Lung (tissue), 12 donors: ENCODE results near the gene CYSLTR2. TPM values are rescaled to one million over a fixed set of nuclear protein-coding genes. Genes with fewer than 3 reads are reported as not detected.
"Not testable (repeated sequence)": the region's sequence is repeated elsewhere in the genome, so short reads cannot be mapped to it uniquely, and the experiment has no call there.

Experiments
- ATAC-seq: fragments of 200-7000 bp; cut with Tn5 transposase; one replicate; pipeline ENCODE4 v1.9.1; 2020; ENCODE audit warnings: moderate number of reproducible peaks; ENCODE audit not compliant: insufficient read depth, low FRiP score
- DNase-seq, 3 donors: peaks; one replicate each; pipeline ENCODE4 v3.0.0-alpha.2; 2013 to 2017
- H3K27ac ChIP-seq, 2 donors: one replicate each; pipeline ENCODE4 v1.5.1; 2013; ENCODE audit warnings: mild to moderate bottlenecking in 2 of 2, moderate library complexity in 2 of 2, control low read depth in 1 of 2, inconsistent platforms in 1 of 2, low read depth in 1 of 2, low read length in 1 of 2
- H3K27me3 ChIP-seq, 3 donors: one replicate each; pipeline ENCODE4 v1.5.1; 2013; ENCODE audit warnings: low read length in 2 of 3; ENCODE audit not compliant: control insufficient read depth in 3 of 3, insufficient read depth in 3 of 3
- H3K36me3 ChIP-seq, 4 donors: one replicate each; pipeline ENCODE4 v1.5.1; 2013; ENCODE audit warnings: low read length in 4 of 4, mild to moderate bottlenecking in 1 of 4, moderate library complexity in 1 of 4; ENCODE audit not compliant: control insufficient read depth in 4 of 4, insufficient read depth in 4 of 4
- H3K4me1 ChIP-seq, 5 donors: one replicate each; pipeline ENCODE4 v1.5.1; 2013; ENCODE audit warnings: low read length in 5 of 5, mild to moderate bottlenecking in 2 of 5, moderate library complexity in 1 of 5; ENCODE audit not compliant: control insufficient read depth in 5 of 5, insufficient read depth in 5 of 5
- H3K4me3 ChIP-seq: one replicate; pipeline ENCODE4 v1.5.1; 2013; ENCODE audit warnings: mild to moderate bottlenecking, control low read depth, moderate library complexity
- H3K9ac ChIP-seq, 2 donors: one replicate each; pipeline ENCODE4 v1.5.1; 2013; ENCODE audit warnings: low read length in 2 of 2, control low read depth in 1 of 2; ENCODE audit not compliant: insufficient read depth in 1 of 2
- H3K9me3 ChIP-seq, 4 donors: one replicate each; pipeline ENCODE4 v1.5.1; 2013; ENCODE audit warnings: low read length in 3 of 4, mild to moderate bottlenecking in 1 of 4, moderate library complexity in 1 of 4; ENCODE audit not compliant: control insufficient read depth in 4 of 4, insufficient read depth in 3 of 4
- WGBS, 2 donors: extraction: QIAGEN DNeasy Blood & Tissue Kit; methylation state at CpG; one replicate each; pipeline ENCODE4 v1.1.7; 2013; 5-methylcytosine and 5-hydroxymethylcytosine counted together
- polyA plus RNA-seq, 2 donors: library from polyadenylated mRNA; stranded (reverse); fragments of 200-250 nt; gene quantifications; one replicate each; pipeline ENCODE4 v1.2.1, GENCODE V29; 2013
- total RNA-seq, 2 donors: library from RNA; depleted of rRNA in 1 of 2; stranded (reverse); fragments of >200 nt in 1 of 2; gene quantifications; one replicate each; pipeline ENCODE4 v1.2.1, GENCODE V29; 2014 to 2021
- TF ChIP-seq, protein P1 (sequence below): IDR thresholded peaks from 2 replicates; pipeline ENCODE4 v1.5.1; 2012; ENCODE audit warnings: mild to moderate bottlenecking; ENCODE audit errors: control extremely low read depth, extremely low read depth
- donor health status: control.
- donor health status: control.
- donor health status: Bipolar disorder and iron deficiency.
- donor health status: healthy.
- donor health status: DM: yes; HTN: yes; CAD: no.

CYSLTR2 gene
- total and polyA plus RNA-seq, 4 donors, result 0.32 to 0.92 (median 0.54) TPM

DNA sequence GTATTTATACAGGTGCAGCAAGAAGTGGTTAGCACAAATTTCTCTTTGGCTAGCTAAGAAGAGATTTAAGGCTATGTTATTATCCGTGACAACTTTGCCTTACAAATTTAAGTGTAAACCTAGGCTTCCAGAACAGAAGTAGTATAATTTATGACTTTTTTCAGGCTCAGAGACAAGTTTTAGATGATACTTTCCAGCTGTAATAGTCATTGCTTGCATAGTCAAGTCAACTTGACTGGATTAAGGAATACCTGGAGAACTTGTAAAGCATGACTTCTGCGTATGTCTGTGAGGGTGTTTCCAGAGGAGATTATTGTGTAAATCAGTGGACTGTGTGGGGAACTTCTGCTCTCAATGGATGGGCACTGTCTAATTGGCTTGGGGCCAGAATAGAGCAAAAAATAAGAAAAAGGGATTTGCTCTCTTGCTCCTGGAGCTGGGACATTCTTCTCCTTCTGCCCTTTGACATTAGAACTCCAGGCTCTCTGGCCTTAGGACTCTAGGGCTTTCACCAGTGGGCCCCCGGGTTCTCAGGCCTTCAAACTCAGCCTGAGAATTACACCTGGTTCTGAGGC, 33.0 kb downstream of the CYSLTR2 start:
- no peak for ATAC-seq
- WGBS, 2 donors, result 87 to 92% methylated on average over 3 of the region's 3 CpGs
- Histone ChIP-seq H3K9me3 (no peaks in the 10 kb centered on the region), H3K9ac (no peak overlapping the region), H3K27me3 (no peaks in the 10 kb centered on the region), H3K4me3 (no peak overlapping the region), H3K36me3 (no peaks in the 10 kb centered on the region), H3K27ac (no peak overlapping the region), H3K4me1 (no peaks in the 10 kb centered on the region)
- peak in 2 of 3 donors; percentile 13 to 17 for DNase-seq
- TF ChIP-seq, protein P1, sequence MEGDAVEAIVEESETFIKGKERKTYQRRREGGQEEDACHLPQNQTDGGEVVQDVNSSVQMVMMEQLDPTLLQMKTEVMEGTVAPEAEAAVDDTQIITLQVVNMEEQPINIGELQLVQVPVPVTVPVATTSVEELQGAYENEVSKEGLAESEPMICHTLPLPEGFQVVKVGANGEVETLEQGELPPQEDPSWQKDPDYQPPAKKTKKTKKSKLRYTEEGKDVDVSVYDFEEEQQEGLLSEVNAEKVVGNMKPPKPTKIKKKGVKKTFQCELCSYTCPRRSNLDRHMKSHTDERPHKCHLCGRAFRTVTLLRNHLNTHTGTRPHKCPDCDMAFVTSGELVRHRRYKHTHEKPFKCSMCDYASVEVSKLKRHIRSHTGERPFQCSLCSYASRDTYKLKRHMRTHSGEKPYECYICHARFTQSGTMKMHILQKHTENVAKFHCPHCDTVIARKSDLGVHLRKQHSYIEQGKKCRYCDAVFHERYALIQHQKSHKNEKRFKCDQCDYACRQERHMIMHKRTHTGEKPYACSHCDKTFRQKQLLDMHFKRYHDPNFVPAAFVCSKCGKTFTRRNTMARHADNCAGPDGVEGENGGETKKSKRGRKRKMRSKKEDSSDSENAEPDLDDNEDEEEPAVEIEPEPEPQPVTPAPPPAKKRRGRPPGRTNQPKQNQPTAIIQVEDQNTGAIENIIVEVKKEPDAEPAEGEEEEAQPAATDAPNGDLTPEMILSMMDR, result no peak

DNA sequence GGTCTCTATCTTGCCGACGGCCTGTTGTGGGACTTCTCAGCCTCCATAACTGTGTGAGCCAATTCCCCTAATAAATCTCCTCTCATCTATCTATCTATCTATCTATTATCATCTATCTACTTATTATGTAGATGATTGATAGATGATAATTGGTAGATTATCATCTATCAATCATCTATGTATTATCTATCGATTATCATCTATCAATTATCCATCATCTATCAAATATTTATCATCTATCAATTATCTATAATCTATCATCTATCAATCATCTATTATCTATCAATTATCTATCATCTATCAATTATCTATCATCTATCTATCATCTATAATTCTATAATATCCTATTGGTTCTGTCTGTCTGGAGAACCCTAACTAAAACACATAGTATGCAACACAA, 33.5 kb downstream of the CYSLTR2 start:
- H3K36me3 ChIP-seq, result no peaks in the 10 kb centered on the region
- no peaks in the 10 kb centered on the region for H3K4me1 ChIP-seq
- H3K9me3 ChIP-seq, result no peaks in the 10 kb centered on the region
- no peak for DNase-seq
- no peak overlapping the region for H3K27ac ChIP-seq
- H3K9ac ChIP-seq, result no peak overlapping the region
- no peak overlapping the region for H3K4me3 ChIP-seq
- TF ChIP-seq, protein P1, result no peak
- no peak for ATAC-seq
- WGBS, 2 donors, result 91 to 92% methylated on average over 3 of the region's 3 CpGs
- H3K27me3 ChIP-seq, result no peaks in the 10 kb centered on the region

DNA sequence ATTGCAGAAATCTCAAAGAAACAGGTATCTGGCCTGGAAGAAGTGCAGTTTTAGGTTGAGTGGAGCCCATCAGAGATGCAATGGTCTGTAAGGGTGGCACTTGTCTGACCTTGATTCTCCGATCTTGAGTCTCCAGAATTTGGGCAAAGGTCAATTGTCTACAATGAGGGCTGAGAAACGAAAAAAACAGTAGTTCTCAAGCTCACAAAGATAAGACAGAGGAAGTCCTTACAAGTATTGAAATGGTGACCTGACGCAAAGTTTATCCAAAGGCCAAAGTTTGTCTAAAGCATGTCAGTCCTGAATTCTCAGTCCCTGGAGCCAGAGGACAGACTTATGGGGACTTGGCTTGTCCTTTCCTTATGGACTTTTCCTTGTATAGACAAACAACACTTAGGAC, 40.3 kb downstream of the CYSLTR2 start:
- H3K27ac ChIP-seq, result no peak overlapping the region
- no peak overlapping the region for H3K9ac ChIP-seq
- no peaks in the 10 kb centered on the region for H3K27me3 ChIP-seq
- no peaks in the 10 kb centered on the region for H3K36me3 ChIP-seq
- WGBS, 2 donors, result 61 to 74% methylated on average over 3 of the region's 3 CpGs
- peaks cover 0 to 5% (median 1%) of the 10 kb centered on the region in 4 donors for H3K9me3 ChIP-seq
- no peak overlapping the region for H3K4me3 ChIP-seq
- DNase-seq (no peak), ATAC-seq (no peak)
- no peaks in the 10 kb centered on the region for H3K4me1 ChIP-seq
- TF ChIP-seq, protein P1, result no peak

DNA sequence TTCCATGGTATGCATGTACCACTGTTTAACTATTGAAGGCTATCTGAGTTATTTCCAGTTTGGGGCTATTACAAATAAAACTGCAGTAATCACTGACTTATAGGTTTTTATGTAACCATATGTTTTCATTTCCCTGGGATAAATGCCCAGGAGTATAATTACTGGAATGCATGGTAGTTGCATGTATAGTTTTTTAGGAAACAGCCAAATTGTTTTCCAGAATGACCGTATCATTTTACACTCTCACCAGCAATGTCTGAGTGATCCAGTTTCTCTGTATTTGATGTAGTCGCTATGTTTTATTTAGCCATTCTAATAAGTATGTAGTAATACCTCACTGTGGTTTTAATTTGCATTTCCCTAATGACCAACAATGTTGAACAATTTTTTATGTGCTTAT, 42.0 kb downstream of the CYSLTR2 start:
- Histone ChIP-seq H3K27me3 (no peaks in the 10 kb centered on the region), H3K4me1 (no peaks in the 10 kb centered on the region), H3K27ac (no peak overlapping the region), H3K4me3 (no peak overlapping the region), H3K9me3 (peaks cover 0 to 5% (median 1%) of the 10 kb centered on the region in 4 donors), H3K9ac (no peak overlapping the region), H3K36me3 (no peaks in the 10 kb centered on the region)
- peak in 2 of 3 donors; percentile 78 to 86 for DNase-seq
- TF ChIP-seq, protein P1, result no peak
- no peak for ATAC-seq
- 56 to 92% methylated on average over 2 of the region's 2 CpGs for WGBS, 2 donors

DNA sequence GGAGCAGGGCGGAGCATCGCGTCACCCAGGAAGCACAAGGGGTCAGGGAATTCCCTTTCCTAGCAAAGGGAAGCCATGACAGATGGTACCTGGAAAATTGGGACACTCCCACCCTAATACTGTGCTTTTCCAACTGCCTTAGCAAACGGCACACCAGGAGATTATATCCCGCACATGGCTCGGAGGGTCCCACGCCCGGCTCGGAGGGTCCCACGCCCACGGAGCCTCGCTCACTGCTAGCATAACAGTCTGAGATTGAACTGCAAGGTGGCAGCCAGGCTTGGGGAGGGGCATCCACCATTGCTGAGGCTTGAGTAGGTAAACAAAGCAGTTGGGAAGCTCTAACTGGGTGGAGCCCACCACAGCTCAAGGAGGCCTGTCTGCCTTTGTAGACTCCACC, 42.9 kb downstream of the CYSLTR2 start:
- not testable (repeated sequence) for H3K9me3 ChIP-seq, DNase-seq, H3K4me3 ChIP-seq, H3K4me1 ChIP-seq, H3K9ac ChIP-seq, ATAC-seq, H3K36me3 ChIP-seq, H3K27ac ChIP-seq, H3K27me3 ChIP-seq
- 93 to 94% methylated on average over 12 of the region's 12 CpGs for WGBS, 2 donors
